ENCODE measurements around the gene MAP4K4. TPM values are rescaled to one million over a fixed set of nuclear protein-coding genes. Genes with fewer than 3 reads are reported as not detected.

MAP4K4 gene
- total RNA-seq, 1 experiment from 2014 or later: 132 TPM

DNA sequence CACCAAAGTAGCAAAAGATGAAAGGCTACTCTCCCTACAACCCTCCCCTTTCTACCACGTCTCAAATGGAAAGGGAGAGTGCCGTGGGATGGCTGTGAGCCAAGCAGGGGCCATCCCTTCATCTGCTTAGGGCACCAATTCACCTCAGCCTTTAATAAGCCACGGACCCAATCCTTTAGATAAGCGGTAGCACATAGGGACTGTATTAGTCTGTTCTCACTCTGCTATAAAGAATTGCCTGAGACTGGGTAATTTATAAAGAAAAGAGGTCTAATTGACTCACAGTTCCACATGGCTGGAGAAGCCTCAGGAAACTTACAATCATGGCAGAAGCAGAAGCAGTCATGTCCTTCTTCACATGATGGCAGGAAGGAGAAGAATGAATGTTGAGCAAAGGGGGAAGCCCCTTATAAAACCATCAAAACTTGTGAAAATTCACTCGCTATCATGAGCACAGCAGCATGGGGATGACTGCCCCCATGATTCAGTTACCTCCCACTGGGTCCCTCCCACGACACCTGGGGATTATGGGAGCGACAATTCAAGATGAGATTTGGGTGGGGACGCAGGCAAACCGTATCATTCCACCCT is 208.3 kb downstream of the MAP4K4 start:
- no peak overlapping the region for H3T11ph ChIP-seq (ENCODE audit: low read length)
- no peak overlapping the region for H3K4me3 Mint-ChIP-seq

More for the DNA sequence above, 208.3 kb downstream of the MAP4K4 start:
- Histone ChIP-seq H3K79me1 (ENCODE audit: insufficient read depth, low read depth, low read length, poor library complexity, severe bottlenecking) (no peaks in the 10 kb centered on the region), H2BK20ac (ENCODE audit: low read depth, low read length, poor library complexity, severe bottlenecking) (no peak overlapping the region), H3K9ac (ENCODE audit: extremely low read depth, insufficient read length, low read length) (no peak overlapping the region), H4K91ac (ENCODE audit: insufficient read length, low read depth, low read length) (no peak overlapping the region), H2BK15ac (ENCODE audit: low read depth, low read length) (no peak overlapping the region), H3K27me3 (ENCODE audit: insufficient read depth, low read length) (no peaks in the 10 kb centered on the region), H3K14ac (ENCODE audit: insufficient read depth, low read length) (no peak overlapping the region), H4K20me1 (ENCODE audit: control insufficient read depth, insufficient read depth, insufficient read length) (no peaks in the 10 kb centered on the region), H3K4me1 (ENCODE audit: insufficient read depth, low read length) (no peaks in the 10 kb centered on the region), H2BK5ac (ENCODE audit: insufficient read length, low read length) (no peak overlapping the region), H2BK12ac (ENCODE audit: insufficient read length, low read depth, low read length) (no peak overlapping the region), H3K27ac (ENCODE audit: insufficient read length, low read depth, low read length) (no peak overlapping the region), H4K8ac (replicated peaks; ENCODE audit: insufficient read length, low read depth, low read length) (no peak overlapping the region), H4K5ac (ENCODE audit: insufficient read length, low read depth, low read length) (no peak overlapping the region), H3K23me2 (ENCODE audit: insufficient read length, low read depth, low read length, poor library complexity, severe bottlenecking) (no peaks in the 10 kb centered on the region), H3K79me2 (ENCODE audit: insufficient read depth, low read length) (no peaks in the 10 kb centered on the region), H2AFZ (ENCODE audit: low read length) (no peak overlapping the region), H2AK5ac (ENCODE audit: insufficient read length, low read length) (no peak overlapping the region), H3K9me3 (ENCODE audit: control insufficient read depth, low read depth, low read length) (peaks cover 10% of the 10 kb centered on the region), H3K4me2 (ENCODE audit: insufficient read depth, insufficient read length, low read length) (no peak overlapping the region), H3K23ac (ENCODE audit: insufficient read length, low read depth, low read length) (no peak overlapping the region), H3K56ac (ENCODE audit: insufficient read length, low read depth, low read length) (no peak overlapping the region), H3K4ac (ENCODE audit: low read depth, low read length) (no peak overlapping the region), H2BK120ac (ENCODE audit: low read depth, low read length, poor library complexity, severe bottlenecking) (no peak overlapping the region), H3K18ac (ENCODE audit: insufficient read length, low read depth, low read length) (no peak overlapping the region)
- TF ChIP-seq, protein P1, sequence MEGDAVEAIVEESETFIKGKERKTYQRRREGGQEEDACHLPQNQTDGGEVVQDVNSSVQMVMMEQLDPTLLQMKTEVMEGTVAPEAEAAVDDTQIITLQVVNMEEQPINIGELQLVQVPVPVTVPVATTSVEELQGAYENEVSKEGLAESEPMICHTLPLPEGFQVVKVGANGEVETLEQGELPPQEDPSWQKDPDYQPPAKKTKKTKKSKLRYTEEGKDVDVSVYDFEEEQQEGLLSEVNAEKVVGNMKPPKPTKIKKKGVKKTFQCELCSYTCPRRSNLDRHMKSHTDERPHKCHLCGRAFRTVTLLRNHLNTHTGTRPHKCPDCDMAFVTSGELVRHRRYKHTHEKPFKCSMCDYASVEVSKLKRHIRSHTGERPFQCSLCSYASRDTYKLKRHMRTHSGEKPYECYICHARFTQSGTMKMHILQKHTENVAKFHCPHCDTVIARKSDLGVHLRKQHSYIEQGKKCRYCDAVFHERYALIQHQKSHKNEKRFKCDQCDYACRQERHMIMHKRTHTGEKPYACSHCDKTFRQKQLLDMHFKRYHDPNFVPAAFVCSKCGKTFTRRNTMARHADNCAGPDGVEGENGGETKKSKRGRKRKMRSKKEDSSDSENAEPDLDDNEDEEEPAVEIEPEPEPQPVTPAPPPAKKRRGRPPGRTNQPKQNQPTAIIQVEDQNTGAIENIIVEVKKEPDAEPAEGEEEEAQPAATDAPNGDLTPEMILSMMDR (conservative IDR thresholded peaks at IDR 0.05): no peak
- no peak overlapping the region for H3K27ac Mint-ChIP-seq
- no peak for DNase-seq
- no peaks in the 10 kb centered on the region; the same call in 1 of the 2 replicates for H3K27me3 Mint-ChIP-seq (ENCODE audit: low read depth)
- H3K4me1 Mint-ChIP-seq: peaks cover 0 to 10% of the 10 kb centered on the region in 2 experiments; a peak in 2 of 4 replicates
- peaks cover 31 to 55% of the 10 kb centered on the region in 2 experiments for H3K9me3 Mint-ChIP-seq
- H3K36me3 Mint-ChIP-seq (ENCODE audit: insufficient read depth in 1 of 3, low read depth in 3 of 3): peaks cover 15 to 40% (median 32%) of the 10 kb centered on the region in 3 experiments
- no CpG with 5 or more reads among the region's 9 CpGs for whole genome bisulfite sequencing (ENCODE audit: extremely low coverage, insufficient read length, low lambda C conversion rate)

Measured in H9 (cell line).